Activated T-cell treated with anti-CD3 and anti-CD28 coated beads for 4 hours (primary cell): ENCODE data around the gene TRMT112.

Source experiments
- DNase-seq: peaks from one replicate; pipeline ENCODE4 v3.0.0-alpha.2; 2020

TRMT112 gene

DNA sequence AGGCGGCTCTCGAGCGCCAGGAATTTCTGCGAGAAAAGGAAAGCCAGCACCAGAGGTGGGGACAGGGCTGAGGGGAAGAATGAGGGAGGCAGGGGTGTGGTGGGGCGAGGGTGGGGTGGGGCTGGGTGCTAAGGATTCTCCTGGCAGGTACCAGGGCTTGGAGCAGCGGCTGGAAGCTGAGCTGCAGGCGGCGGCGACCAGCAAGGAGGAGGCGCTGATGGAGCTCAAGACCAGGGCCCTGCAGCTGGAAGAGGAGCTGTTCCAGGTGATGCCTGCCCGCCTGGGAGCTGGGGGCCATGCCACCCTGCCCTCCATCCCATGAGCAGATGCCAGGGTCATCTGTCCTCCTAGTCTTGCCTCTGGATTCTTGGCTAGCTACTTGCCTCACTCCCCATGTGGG is 32.0 kb upstream of the TRMT112 start:
- DNase-seq = no peak

DNA sequence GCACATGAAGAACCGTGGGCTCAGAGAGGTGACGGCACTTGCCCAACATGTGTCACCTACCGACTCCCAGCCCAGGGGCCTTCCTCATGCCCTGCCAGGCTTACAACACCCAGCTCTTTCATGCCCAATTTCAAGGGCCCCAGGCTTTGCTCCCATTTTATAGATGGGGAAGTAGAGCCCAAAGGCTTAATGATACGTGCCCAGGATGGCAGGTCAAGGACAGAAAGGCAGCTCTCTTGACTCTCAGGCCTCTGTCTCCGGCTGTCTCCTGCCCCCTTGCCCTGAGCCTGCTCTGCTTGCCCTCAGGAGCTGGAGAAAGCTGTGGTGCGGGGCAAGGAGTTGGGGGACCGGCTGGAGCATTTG is 31.6 kb upstream of the TRMT112 start:
- no peak for DNase-seq

DNA sequence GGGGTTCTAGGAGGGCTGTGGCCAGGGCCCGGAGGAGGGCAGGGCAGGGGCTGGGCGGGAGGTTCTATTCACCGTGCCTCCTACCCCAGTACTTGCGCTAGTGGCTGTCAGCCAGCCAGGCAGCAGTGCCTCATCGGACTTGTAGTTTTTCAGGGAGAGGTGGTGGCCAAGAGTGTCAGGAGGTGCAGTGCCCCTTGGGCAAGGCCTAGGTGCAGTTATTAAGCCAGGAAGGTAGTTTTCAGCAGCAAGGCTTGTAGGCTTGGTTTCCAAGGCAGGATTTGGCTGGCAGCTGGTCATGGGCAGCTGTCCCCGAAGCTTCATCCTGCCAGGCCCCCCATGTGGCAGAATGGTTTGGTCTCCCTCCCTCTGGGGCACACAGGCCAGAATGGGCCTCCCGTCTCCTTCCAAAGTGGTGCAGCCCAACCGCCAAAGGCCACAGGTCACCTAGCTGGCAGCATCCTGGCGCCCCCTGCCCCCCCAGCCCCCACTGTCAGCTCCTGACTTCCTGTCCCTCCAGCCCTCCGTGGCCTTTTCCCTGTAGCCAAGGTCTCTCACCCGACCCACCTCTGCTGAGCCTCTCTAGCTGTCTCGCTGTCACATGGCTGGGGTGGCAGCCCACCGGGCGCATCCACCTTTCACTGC is 31.1 kb upstream of the TRMT112 start:
- DNase-seq = no peak

DNA sequence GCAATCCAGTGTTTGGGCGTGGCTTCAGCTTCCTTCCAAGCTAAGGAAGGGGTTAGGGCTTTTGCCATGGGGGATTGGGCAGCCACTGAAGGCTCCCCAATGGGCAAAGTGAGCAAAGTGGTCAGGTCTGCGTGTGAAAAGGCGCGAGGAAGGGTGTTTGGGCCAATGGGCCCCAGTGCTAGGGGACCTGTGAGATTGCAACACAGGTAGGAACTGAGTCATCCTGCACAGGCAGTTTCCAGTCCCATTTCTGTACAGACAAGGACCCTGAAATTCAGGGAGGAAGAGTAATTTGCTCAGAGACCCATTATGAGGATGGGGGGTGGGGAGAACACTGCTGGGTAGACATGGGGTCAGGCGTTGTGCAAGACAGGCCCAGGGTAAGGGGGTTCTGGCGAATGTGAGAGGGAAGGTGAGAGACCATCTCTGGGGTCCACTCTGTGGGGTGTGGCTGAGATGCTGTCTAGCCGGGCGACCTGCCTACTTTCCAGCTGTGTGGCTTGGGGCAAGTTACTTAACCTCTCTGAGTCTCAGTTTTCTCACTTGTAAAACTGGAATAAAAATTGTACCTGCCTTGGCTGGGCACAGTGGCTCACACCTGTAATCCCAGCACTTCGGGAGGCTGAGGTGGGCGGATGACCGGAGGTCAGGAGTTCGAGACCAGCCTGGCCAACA is 30.0 kb upstream of the TRMT112 start:
- no peak for DNase-seq

DNA sequence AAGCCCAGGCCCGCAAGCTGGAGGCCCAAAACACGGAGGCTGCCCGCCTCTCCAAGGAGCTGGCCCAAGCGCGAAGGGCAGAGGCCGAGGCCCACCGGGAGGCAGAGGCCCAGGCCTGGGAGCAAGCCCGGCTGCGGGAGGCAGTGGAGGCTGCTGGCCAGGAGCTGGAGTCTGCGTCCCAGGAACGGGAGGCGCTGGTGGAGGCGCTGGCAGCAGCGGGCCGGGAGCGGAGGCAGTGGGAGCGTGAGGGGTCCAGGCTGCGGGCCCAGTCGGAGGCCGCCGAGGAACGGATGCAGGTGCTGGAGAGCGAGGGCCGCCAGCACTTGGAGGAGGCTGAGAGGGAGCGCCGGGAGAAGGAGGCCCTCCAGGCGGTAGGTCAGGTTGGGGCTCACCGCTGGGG is 27.4 kb upstream of the TRMT112 start:
- no peak for DNase-seq

DNA sequence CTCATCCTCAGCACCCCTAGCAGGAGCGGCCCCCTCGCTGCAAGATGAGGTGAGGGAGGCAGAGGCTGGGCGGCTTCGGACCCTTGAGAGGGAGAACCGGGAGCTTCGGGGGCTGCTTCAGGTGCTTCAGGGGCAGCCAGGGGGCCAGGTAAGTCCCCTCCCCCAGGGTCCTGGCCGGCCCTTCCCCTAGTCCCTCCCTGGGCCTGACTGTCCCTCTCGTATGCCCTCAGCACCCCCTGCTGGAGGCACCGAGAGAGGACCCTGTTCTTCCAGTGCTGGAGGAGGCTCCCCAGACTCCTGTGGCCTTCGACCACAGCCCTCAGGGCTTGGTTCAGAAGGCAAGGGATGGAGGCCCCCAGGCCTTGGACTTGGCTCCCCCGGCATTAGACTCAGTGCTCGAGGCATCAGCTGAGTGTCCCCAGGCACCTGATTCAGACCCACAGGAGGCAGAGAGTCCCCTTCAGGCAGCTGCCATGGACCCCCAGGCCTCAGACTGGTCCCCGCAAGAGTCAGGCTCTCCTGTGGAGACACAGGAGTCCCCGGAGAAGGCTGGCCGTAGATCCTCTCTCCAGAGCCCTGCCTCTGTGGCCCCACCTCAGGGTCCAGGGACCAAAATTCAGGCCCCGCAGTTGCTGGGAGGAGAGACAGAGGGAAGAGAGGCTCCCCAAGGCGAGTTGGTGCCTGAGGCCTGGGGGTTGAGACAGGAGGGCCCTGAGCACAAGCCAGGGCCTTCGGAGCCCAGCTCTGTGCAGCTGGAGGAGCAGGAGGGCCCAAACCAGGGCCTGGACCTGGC is 26.6 kb upstream of the TRMT112 start:
- no peak for DNase-seq

DNA sequence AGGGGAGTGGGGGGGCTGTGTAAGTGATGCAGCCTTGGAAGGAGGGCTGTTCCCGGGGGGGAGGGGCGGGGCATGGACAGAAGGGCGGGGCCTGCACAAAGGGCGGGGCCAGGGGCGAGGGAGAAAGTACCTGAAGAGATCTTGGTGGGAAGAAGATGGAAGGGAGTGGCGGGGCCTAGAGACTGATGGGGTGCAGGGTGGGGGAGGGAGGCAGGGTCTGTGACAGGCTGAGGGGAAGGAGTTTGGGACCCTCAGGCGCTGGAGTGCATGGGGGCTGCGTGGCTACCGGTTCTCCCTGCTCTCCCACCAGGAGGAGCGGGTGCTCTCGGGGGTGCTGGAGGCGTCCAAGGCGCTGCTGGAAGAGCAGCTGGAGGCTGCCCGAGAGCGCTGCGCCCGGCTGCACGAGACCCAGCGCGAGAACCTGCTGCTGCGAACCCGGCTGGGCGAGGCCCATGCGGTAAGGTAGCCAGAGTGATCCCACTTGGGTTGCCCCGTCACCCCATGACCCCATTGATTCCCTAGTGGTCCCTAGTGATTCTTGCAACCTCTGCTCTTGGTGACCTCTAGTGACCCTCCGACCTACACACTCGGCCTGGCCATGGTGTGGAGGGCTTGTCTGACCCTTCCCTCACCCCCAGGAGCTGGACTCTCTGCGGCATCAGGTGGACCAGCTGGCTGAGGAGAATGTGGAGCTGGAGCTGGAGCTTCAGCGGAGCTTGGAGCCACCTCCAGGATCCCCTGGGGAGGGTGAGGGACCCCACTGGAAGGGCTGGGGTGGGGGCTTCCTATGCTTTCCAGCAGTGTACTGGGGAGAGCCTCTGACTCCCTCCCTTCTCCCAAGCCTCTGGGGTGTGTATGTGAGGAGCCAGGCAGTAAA is 25.7 kb upstream of the TRMT112 start:
- DNase-seq = no peak

DNA sequence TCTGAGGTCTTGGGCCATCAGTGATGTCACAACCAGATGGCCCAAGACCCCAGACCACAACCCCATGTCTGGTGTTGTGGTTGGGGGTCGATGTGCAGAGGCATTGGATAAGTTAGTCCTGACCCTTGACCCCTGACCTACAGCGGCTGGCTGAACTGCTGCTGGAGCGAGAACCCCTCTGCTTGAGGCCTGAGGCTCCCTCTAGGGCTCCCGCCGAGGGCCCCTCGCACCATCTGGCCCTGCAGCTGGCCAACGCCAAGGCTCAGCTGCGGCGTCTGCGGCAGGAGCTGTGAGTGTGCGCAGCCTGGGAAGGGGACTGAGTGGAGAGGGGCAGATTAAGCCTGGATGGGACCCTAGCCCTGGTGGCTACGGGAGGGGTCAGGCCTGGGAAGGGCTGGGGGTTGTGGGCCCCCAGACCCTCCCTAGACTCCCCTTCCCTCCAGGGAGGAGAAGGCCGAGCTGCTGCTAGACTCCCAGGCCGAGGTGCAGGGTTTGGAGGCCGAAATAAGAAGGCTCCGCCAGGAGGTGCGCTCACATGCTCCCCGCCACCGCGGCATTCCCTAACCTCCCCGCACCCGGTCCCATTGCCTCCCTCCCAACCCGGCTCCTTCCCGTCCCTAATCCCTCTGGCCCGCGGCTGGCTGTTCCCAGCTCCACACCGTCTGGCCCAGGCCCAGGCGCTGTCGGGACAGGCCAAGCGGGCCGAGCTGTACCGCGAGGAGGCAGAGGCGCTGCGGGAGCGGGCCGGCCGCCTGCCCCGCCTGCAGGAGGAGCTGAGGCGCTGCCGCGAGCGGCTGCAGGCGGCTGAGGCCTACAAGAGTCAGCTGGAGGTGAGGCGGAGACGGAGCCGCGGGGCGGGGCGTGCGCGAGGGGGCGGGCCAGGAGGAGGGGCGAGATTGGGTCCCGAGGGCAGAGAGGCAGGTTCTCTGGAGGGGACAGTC is 24.8 kb upstream of the TRMT112 start:
- DNase-seq = peak; percentile 87

DNA sequence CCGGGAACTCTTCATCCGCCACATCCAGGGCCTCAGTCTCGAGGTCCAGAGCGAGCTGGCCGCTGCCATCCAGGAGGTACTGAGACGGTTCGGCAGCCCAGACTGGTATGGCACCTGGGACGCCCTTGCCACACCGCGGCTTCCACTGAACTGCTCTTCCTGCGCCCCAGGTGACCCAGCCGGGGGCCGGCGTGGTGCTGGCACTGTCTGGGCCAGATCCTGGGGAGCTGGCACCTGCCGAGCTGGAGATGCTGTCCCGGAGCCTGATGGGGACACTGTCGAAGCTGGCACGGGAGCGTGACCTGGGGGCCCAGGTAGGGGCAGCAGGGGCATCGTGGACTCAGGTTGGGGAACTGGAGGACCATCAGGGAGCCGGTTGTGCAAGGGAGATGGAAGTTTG is 24.1 kb upstream of the TRMT112 start:
- no peak for DNase-seq

DNA sequence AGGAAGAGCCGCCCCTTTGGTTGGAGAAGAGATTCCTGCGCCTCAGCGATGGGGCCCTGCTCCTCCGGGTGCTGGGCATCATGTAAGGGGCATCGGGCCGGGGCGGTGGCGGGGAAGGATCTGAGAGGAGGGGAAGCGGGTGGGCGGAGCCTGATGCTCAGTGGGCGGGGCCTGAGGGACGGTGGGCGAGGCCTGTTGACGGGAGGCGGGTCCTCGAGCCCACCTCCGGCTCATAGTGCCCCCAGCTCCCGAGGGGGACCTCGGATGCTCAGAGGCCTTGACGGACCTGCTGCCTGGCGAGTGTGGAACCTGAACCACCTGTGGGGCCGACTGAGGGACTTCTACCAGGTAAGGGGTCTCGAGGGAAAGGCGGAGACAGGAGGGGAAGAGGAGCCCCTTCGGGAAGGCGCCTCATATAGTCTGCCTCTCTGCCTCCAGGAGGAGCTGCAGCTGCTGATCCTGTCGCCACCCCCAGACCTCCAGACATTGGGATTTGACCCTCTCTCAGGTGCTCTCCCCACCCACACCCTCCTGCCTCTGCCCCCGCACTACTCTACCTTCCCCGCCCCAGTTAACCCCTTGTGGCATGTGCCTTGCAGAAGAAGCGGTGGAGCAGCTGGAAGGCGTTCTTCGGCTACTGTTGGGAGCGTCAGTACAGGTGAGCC is 23.4 kb upstream of the TRMT112 start:
- DNase-seq = peak; percentile 76

DNA sequence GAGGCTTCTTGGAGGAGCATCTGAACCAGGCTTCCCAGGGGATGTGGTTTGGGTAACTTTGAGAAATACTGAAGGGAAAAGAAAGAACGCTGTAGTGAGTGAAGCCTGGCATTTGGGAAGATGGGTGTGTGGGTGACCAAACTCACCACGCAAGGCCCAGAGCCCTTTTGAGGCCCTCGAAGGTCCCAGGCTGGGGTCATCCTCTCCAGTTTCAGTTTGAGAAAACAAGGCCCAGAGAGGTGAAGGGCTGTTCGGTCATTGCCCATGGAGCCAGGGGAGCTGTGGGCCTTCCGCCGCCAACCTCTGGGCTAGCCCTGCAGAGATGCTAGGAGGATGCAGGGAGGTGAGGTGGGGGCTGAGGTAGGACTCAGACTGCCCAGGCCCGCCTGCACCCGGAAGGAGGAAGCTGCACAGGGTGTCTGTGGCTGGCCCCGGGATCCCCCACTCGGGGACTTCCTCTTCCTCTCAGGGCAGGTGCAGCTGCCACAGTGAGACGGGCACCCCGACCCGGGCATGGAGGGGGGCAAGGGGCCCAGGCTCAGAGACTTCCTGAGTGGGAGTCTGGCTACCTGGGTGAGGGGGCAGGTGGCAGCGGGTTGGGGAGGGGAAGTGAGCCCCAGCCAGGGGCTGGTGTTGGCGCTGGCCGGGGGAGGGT is 22.5 kb upstream of the TRMT112 start, which contains the start of gene CCDC88B:
Gene CCDC88B, plus strand, starts transcription at position 451 of the 655 bp plus-strand sequence. Its CDS starts 63 bp downstream, at position 514.
- peak; percentile 67 for DNase-seq

DNA sequence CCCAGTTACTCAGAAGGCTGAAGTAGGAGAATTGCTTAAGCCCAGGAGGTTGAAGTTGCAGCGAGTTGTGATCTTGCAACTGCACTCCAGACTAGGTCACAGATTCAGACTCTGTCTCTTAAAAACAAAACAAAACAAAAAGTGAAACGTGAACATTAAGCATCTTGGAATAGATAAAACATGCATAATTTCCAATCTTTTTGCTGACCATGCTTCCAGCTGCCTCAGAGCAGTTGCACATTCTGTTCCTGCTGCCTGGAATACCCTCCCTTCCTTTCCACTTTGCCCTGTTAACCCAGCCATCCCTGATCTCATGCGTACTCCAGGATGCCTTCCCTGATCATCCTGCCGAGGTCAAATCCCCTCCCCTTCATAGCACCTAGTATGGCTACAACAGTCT is 21.9 kb upstream of the TRMT112 start:
- no peak for DNase-seq

DNA sequence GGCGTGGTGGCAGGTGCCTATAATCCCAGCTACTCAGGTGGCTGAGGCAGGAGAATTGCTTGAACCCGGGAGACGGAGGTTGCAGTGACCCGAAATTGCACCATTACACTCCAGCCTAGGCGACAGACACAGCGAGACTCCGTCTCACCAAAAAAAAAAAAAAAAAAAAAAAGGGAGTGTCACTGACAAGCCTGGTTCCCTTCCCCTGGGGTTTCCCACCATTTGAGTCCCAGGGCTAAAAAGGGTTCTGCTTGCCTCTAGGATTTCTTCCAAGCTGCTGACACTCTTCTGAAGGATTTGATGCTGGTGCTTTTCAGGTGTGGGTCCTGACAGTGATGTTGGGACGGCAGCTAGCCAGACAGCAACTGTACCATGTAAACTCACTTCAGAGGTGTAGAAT is 21.4 kb upstream of the TRMT112 start:
- no peak for DNase-seq

DNA sequence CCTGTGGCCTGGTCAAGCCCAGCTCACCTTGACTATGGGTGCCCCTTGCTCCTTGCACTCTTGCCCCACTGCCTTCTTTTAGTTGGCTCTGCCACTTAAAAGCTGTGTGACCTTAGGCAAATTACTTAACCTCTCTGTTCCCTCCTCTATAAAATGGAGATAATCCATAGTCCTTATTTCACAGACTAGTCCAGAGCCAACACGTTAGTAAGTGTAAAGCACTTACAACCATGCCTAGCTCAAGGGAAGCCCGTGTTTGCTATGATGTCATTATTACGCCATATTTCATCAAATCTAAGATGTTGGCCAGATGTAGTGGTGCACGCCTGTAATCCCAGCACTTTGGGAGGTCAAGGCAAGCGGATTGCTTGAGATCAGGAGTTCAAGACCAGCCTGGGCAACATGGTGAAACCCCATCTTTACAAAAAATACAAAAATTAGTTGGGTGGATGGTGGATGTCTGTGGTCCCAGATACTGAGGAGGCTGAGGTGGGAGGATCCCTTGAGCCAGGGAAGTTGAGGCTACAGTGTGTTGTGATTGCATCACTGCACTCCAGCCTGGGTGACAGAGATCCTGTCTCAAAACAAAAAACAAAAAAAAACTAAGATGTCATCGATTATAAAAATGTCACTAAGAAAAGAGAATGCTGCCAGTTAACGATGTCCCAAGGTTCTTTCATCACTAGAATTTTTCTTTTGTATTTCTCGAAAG is 20.3 kb upstream of the TRMT112 start:
- DNase-seq = no peak

DNA sequence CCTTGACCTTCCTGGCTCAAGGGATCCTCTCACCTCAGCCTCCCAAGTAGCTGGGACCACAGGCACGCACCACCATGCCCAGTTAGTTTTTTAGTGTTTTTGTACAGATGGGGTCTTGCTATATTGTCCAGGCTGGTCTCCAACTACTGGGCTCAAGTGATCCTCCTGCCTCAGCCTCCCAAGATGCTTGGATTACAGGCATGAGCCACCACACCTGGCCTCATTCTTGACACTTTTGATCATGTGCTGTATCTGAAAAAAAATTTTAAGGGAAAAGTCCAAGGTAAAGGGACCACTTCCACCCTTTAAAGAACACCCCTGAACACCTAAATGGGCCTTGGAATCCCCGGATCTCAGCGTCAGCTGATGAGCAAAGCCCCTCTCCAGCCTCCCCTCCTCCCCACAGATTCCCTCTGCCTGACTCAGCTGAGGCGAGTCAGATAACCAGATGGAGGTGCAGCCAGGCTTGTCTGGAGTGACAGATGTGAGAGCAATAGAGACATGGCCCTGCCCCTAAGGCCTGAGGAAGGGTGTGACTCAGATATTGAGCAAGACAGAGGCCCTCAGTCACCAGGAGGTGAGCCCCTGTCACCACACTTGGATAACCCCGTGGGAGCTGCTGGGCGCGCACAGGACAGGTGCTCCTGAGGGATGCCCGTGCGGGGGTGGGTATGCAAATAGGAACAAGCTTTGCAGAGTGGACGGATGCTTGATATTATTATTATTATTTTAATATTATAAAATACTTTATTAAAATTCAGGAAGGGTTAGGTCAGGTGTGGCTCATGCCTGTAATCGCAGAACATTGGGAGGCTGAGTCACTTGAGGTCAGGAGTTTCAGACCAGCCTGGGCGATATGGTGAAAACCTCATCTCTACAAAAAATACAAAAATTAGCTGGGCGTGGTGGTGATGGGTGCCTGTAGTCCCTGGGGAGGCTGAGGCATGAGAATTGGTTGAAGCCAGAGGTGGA is 17.7 kb upstream of the TRMT112 start:
- no peak for DNase-seq

DNA sequence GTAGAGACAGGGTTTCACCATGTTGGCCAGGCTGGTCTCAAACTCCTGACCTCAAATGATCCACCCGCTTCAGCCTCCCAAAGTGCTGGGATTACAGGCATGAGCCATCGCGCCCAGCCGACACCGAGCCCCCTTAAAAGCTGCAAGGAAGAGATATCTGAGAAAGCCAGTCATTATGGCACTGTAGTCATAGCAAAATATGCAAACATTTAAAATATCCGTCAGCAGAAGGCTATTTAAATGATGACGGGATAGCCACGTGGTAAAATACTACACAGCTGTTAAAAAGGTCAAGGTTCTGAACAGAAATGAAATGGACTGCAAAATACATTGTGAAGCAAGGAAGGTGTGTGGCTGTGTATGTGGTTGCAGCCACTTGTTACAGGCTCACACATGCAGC is 16.2 kb upstream of the TRMT112 start:
- no peak for DNase-seq

DNA sequence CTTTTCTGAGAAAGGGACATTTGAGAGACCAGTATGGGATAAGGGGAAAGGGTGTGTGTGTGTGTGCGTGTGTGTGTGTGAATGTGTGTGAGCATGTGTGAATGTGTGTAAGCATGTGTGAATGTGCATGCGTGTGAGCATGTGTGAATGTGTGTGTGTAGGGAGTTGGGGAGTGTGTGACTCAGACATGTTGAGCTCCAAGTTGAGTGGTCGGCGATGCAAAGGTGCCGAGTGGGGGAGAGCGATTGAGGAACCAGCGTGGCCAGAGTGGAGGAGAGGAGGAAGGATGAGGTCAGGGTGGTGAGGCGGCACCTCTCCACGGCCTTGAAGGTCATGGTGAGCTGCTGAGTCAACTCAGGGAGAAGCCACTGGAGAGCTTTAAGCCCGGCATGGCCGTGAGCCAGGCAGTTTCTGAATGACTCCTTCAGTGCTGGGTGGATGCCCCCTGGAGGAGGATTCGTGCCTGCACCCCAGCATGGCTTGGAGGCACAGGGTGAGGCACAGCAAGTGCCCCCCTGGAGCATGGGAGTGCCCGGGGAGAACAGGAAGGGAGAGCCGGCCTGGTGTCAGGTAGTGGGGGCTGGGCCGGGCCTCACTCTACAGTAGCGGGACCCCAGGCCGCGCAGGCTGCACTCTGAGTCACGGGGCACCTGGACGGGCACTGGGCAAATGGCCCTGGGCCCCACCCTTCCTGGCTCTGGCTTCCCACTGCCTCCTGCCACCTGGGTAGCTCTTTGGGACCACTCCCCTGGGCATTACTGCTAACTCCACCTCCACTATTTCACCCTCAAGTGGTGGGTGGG is 14.4 kb upstream of the TRMT112 start:
- peak; percentile 46 for DNase-seq

DNA sequence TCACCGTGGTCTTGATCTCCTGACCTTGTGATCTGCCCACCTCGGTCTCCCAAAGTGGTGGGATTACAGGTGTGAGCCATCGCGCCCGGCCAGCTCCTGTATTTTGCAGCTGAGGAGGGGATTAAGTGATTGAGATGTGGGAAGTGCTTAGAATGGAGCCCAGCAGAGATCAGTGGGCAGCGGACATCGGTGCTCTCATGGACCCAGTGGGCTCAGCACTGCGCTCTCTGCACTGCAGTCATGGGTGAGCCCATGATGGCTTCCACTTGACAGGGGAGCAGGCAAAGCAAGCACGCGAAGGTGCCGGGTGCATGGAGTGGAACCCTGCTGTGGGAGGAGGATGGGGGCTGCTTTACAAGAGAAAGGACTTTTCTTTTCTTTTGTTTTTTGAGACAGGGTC is 13.5 kb upstream of the TRMT112 start:
- no peak for DNase-seq
